GM12874 (cell line): ENCODE data around the gene FBXO47.

Experiments
- CTCF ChIP-seq: IDR thresholded peaks from 2 replicates; pipeline ENCODE4 v1.5.1; 2011; ENCODE audit warnings: low read depth, mild to moderate bottlenecking, control low read depth, low read length, moderate library complexity; ENCODE audit not compliant: insufficient read depth

FBXO47 gene

GRCh38 chr17:38888842-38889241, 78.4 kb downstream of the FBXO47 start:
- no peak for TF ChIP-seq CTCF

GRCh38 chr17:38886643-38887010, 80.6 kb downstream of the FBXO47 start:
- TF ChIP-seq CTCF, result no peak
